WTC11 (cell line): ENCODE measurements around the gene COA1. TPM values are rescaled to one million over a fixed set of nuclear protein-coding genes. Genes with fewer than 3 reads are reported as not detected.

Experiments used
- ATAC-seq: fragments of 200-7000 bp; cut with Tn5 transposase; 2 replicates; pipeline ENCODE4 v1.10.0; 2021; ENCODE audit warnings: mild to moderate bottlenecking, moderate library complexity
- CTCF ChIA-PET: fragments of 300-600 bp; sonication (Branson Sonifier 250); formaldehyde crosslinking; loops from one replicate; lab custom pipeline; 2021; ENCODE audit warnings: antibody characterized with exemption; lab: Charles Lee
- POLR2A ChIA-PET: fragments of 350-600 bp; sonication (Branson Sonifier 250); formaldehyde crosslinking; loops from one replicate; lab custom pipeline; 2021; ENCODE audit warnings: antibody characterized with exemption; lab: Charles Lee
- DNase-seq: peaks from one replicate; pipeline ENCODE4 v3.0.0; 2021; ENCODE audit warnings: low spot score
- H3K27ac Mint-ChIP-seq: 2 replicates; pipeline ENCODE4 v1.8.0; 2021; ENCODE audit warnings: mixed read lengths
- H3K27me3 Mint-ChIP-seq: 2 replicates; pipeline ENCODE4 v1.8.0; 2021; ENCODE audit warnings: low read depth, mild to moderate bottlenecking, moderate library complexity, mixed read lengths
- H3K36me3 Mint-ChIP-seq: 2 replicates; pipeline ENCODE4 v1.8.0; 2021; ENCODE audit warnings: mixed read lengths
- H3K4me1 Mint-ChIP-seq: 2 replicates; pipeline ENCODE4 v1.8.0; 2022; ENCODE audit warnings: mixed read lengths
- H3K4me3 Mint-ChIP-seq: 2 replicates; pipeline ENCODE4 v1.8.0; 2021; ENCODE audit warnings: mild to moderate bottlenecking, moderate library complexity, mixed read lengths
- H3K9me3 Mint-ChIP-seq: 2 replicates; pipeline ENCODE4 v1.8.0; 2021; ENCODE audit warnings: mixed read lengths
- CREM ChIP-seq: sonication (generic); formaldehyde crosslinking; IDR thresholded peaks from 2 replicates; pipeline ENCODE4 v1.8.1; 2022; ENCODE audit warnings: mild to moderate bottlenecking, missing genetic modification reagents, moderate library complexity
- ESRRA ChIP-seq: sonication (generic); formaldehyde crosslinking; IDR thresholded peaks from 2 replicates; pipeline ENCODE4 v1.8.1; 2022; ENCODE audit warnings: mild to moderate bottlenecking, missing genetic modification reagents, borderline replicate concordance
- KAT7 ChIP-seq: sonication (generic); formaldehyde crosslinking; IDR thresholded peaks from 2 replicates; pipeline ENCODE4 v1.8.1; 2023; ENCODE audit warnings: missing genetic modification reagents, mild to moderate bottlenecking, borderline replicate concordance
- SMAD4 ChIP-seq: sonication (generic); formaldehyde crosslinking; IDR thresholded peaks from 2 replicates; pipeline ENCODE4 v1.8.0; 2022; ENCODE audit warnings: mild to moderate bottlenecking, missing genetic modification reagents
- SOX15 ChIP-seq: fragments of 250-450 bp; sonication (Bioruptor Pico); IDR thresholded peaks from 2 replicates; pipeline ENCODE4 v1.9.0; 2021; ENCODE audit warnings: mild to moderate bottlenecking
- SP1 ChIP-seq: sonication (generic); formaldehyde crosslinking; conservative IDR thresholded peaks from 2 replicates; pipeline ENCODE4 v1.8.1; 2022; ENCODE audit warnings: missing genetic modification reagents
- ZNF671 ChIP-seq: fragments of 250-450 bp; sonication (Bioruptor Pico); IDR thresholded peaks from 2 replicates; pipeline ENCODE4 v1.8.0; 2021; ENCODE audit warnings: mild to moderate bottlenecking
- total RNA-seq: library from RNA; stranded (reverse); gene quantifications from 3 replicates; pipeline ENCODE4 v1.2.3, GENCODE V29; 2021
- TF ChIP-seq, protein P1 (sequence below): sonication (generic); formaldehyde crosslinking; IDR thresholded peaks from 2 replicates; pipeline ENCODE4 v1.8.0; 2023; ENCODE audit warnings: mild to moderate bottlenecking, missing genetic modification reagents
- TF ChIP-seq, protein P2 (sequence below): sonication (generic); formaldehyde crosslinking; IDR thresholded peaks from 2 replicates; pipeline ENCODE4 v1.8.0; 2022; ENCODE audit warnings: mild to moderate bottlenecking, missing genetic modification reagents
- TF ChIP-seq, protein P3 (sequence below): sonication (generic); formaldehyde crosslinking; IDR thresholded peaks from 2 replicates; pipeline ENCODE4 v1.8.1; 2023; ENCODE audit warnings: mild to moderate bottlenecking, missing genetic modification reagents
- TF ChIP-seq, protein P4 (sequence below): sonication (generic); formaldehyde crosslinking; IDR thresholded peaks from 2 replicates; pipeline ENCODE4 v1.8.1; 2022; ENCODE audit warnings: missing genetic modification reagents, borderline replicate concordance
- TF ChIP-seq, protein P5 (sequence below): sonication (generic); formaldehyde crosslinking; IDR thresholded peaks from 2 replicates; pipeline ENCODE4 v1.8.1; 2023; ENCODE audit warnings: mild to moderate bottlenecking, moderate library complexity, missing genetic modification reagents
- TF ChIP-seq, protein P6 (sequence below): sonication (generic); formaldehyde crosslinking; IDR thresholded peaks from 2 replicates; pipeline ENCODE4 v1.8.0; 2023; ENCODE audit warnings: missing genetic modification reagents, mild to moderate bottlenecking, borderline replicate concordance
- TF ChIP-seq, protein P7 (sequence below): fragments of 250-450 bp; sonication (Bioruptor Pico); IDR thresholded peaks from 2 replicates; pipeline ENCODE4 v2.1.2; 2022; ENCODE audit warnings: mild to moderate bottlenecking, moderate library complexity

COA1 gene
- total RNA-seq, 1 experiment from 2014 or later: 132 TPM

DNA sequence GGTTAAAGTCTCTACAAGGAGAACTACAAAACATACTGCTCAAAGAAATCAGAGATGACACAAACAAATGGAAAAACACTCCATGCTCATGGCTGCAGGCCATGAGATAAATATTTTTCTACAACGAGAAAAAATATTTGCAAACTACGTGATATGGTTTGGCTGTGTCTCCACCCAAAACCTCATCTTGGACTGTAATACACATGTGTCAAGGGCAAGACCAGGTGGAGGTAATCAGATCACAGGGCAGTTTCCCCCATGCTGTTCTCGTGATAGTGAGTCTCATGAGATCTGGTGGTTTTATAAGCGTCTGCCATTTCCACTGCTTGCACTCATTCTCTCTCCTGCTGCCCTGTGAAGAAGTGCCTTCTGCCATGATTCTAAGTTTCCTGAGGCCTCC is 57.8 kb downstream of the COA1 start (continued):
- TF ChIP-seq, protein P1, sequence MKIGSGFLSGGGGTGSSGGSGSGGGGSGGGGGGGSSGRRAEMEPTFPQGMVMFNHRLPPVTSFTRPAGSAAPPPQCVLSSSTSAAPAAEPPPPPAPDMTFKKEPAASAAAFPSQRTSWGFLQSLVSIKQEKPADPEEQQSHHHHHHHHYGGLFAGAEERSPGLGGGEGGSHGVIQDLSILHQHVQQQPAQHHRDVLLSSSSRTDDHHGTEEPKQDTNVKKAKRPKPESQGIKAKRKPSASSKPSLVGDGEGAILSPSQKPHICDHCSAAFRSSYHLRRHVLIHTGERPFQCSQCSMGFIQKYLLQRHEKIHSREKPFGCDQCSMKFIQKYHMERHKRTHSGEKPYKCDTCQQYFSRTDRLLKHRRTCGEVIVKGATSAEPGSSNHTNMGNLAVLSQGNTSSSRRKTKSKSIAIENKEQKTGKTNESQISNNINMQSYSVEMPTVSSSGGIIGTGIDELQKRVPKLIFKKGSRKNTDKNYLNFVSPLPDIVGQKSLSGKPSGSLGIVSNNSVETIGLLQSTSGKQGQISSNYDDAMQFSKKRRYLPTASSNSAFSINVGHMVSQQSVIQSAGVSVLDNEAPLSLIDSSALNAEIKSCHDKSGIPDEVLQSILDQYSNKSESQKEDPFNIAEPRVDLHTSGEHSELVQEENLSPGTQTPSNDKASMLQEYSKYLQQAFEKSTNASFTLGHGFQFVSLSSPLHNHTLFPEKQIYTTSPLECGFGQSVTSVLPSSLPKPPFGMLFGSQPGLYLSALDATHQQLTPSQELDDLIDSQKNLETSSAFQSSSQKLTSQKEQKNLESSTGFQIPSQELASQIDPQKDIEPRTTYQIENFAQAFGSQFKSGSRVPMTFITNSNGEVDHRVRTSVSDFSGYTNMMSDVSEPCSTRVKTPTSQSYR: no peak
- TF ChIP-seq SOX15 (CRISPR knock-in tag): no peak

DNA sequence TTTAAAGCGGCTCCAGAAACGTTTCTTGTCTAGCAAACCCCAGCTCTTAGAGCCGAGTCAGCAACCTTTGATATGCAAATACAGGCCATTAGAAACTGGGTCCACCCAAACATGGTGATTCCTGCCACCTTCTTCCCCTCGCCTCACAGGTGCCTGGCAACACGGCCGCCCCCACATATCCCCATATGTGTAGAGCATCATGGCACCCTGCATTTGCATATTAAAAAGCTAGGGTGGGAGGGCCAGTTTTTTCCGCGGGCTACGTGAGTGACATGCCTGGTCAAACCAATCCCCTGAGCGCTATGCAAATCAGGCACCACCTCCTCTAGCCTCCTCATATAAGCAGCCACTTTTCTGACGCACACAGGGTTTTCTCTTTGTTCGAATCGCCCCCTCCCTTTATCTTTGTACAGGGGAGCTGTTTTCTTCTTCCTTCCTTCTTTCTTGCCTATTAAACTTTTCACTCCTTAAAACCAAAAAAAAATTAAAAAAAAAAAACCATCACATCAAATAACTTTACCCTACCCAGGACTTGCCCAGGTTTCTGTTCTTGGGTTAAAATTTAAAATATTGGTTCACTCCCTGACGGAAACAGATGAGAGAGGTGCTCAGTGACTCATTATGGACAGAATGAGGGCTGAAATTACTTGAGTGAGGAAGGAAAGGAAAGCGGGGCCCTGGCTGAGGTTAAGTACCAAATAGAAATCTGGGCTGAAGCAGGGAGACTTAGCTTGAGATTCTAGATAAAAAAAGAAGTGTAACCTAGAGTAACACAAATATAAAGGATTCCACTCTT is 59.8 kb downstream of the COA1 start:
- H3K9me3 Mint-ChIP-seq: peaks cover 49% of the 10 kb centered on the region
- POLR2A ChIA-PET: interaction anchor here (0.6 to 1.8 kb wide), 2 partner anchors 21 to 86 kb away, joined by 5 to 7 read pairs; partner anchors contain the start of gene STK17A
- ATAC-seq (peak; percentile 98), DNase-seq (peak; percentile 85)
- CTCF ChIA-PET: interaction anchor here (0.7 to 3.3 kb wide), 6 partner anchors 9 to 169 kb away, joined by 3 to 48 read pairs (median 4); partner anchors contain the start of gene STK17A
- TF ChIP-seq SP1 (CRISPR knock-in tag) (0 out of 2 replicates have a peak, but pooled peaks have one; percentile 28), SMAD4 (CRISPR knock-in tag) (no peak)
- TF ChIP-seq, protein P2, sequence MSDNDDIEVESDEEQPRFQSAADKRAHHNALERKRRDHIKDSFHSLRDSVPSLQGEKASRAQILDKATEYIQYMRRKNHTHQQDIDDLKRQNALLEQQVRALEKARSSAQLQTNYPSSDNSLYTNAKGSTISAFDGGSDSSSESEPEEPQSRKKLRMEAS: no peak
- H3K27ac Mint-ChIP-seq: peak overlapping the region; percentile 97
- peak overlapping the region; percentile 56 for H3K4me3 Mint-ChIP-seq
- H3K36me3 Mint-ChIP-seq: peaks cover 58% of the 10 kb centered on the region
- H3K27me3 Mint-ChIP-seq: no peaks in the 10 kb centered on the region
- peaks cover 54% of the 10 kb centered on the region for H3K4me1 Mint-ChIP-seq

DNA sequence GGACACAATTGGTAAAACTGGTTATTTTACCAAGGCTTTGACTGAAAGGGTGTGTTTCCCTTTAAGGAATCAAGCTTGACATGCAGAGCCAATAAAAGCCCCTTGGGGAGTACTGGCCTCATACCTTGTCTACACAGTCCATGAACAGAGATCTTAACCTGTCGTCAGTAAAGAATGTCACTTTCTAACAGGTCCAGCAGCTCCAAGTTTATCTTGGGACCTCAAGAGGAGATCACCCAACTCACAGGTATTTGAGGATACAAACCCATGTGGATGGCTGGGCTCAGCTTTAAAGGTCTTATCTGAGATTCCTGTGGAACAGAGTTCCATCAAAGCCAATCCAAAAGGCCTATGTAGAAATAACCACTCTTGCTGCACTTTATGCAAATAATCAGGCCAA is 61.3 kb downstream of the COA1 start:
- H3K36me3 Mint-ChIP-seq: peaks cover 52% of the 10 kb centered on the region
- CTCF ChIA-PET: interaction anchor here (3.3 kb wide), 1 partner anchor 85 kb away, joined by 48 read pairs; the partner anchor contains the start of gene STK17A
- H3K27me3 Mint-ChIP-seq: no peaks in the 10 kb centered on the region

DNA sequence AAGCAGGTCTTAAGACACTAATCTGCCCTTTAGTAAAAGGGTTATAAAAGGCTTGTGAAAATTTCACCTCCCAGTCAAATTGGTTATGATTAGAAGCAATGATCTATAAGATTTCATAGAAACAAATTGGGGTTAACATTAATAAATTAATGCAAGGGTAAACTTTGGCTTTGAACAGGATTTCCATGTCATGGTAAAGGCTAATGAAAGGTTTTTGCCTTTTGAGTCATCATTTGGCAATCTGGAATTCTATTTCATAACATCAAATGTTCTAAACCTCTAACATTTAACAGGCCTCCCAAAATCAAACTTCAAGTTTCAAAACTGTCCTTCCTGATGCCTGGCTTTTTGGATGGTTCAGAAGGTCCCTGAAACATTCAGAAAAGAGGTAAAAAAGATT is 62.4 kb downstream of the COA1 start:
- ChIA-PET POLR2A (no interaction called here), CTCF (interaction anchor here (3.3 kb wide), 1 partner anchor 84 kb away, joined by 48 read pairs; the partner anchor contains the start of gene STK17A)
- no peaks in the 10 kb centered on the region for H3K27me3 Mint-ChIP-seq
- H3K4me3 Mint-ChIP-seq: no peak overlapping the region
- peaks cover 27% of the 10 kb centered on the region for H3K9me3 Mint-ChIP-seq
- H3K4me1 Mint-ChIP-seq: peaks cover 51% of the 10 kb centered on the region
- H3K36me3 Mint-ChIP-seq: peaks cover 48% of the 10 kb centered on the region
- no peak overlapping the region for H3K27ac Mint-ChIP-seq
- no peak for ATAC-seq
- no peak for DNase-seq
- TF ChIP-seq KAT7 (no peak), ESRRA (CRISPR knock-in tag) (no peak)
- TF ChIP-seq, protein P3, sequence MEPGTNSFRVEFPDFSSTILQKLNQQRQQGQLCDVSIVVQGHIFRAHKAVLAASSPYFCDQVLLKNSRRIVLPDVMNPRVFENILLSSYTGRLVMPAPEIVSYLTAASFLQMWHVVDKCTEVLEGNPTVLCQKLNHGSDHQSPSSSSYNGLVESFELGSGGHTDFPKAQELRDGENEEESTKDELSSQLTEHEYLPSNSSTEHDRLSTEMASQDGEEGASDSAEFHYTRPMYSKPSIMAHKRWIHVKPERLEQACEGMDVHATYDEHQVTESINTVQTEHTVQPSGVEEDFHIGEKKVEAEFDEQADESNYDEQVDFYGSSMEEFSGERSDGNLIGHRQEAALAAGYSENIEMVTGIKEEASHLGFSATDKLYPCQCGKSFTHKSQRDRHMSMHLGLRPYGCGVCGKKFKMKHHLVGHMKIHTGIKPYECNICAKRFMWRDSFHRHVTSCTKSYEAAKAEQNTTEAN (CRISPR knock-in tag): no peak
- TF ChIP-seq, protein P4, sequence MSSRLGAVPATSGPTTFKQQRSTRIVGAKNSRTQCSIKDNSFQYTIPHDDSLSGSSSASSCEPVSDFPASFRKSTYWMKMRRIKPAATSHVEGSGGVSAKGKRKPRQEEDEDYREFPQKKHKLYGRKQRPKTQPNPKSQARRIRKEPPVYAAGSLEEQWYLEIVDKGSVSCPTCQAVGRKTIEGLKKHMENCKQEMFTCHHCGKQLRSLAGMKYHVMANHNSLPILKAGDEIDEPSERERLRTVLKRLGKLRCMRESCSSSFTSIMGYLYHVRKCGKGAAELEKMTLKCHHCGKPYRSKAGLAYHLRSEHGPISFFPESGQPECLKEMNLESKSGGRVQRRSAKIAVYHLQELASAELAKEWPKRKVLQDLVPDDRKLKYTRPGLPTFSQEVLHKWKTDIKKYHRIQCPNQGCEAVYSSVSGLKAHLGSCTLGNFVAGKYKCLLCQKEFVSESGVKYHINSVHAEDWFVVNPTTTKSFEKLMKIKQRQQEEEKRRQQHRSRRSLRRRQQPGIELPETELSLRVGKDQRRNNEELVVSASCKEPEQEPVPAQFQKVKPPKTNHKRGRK (CRISPR knock-in tag): no peak
- TF ChIP-seq, protein P5, sequence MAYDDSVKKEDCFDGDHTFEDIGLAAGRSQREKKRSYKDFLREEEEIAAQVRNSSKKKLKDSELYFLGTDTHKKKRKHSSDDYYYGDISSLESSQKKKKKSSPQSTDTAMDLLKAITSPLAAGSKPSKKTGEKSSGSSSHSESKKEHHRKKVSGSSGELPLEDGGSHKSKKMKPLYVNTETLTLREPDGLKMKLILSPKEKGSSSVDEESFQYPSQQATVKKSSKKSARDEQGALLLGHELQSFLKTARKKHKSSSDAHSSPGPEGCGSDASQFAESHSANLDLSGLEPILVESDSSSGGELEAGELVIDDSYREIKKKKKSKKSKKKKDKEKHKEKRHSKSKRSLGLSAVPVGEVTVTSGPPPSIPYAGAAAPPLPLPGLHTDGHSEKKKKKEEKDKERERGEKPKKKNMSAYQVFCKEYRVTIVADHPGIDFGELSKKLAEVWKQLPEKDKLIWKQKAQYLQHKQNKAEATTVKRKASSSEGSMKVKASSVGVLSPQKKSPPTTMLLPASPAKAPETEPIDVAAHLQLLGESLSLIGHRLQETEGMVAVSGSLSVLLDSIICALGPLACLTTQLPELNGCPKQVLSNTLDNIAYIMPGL (CRISPR knock-in tag): no peak
- TF ChIP-seq, protein P6, sequence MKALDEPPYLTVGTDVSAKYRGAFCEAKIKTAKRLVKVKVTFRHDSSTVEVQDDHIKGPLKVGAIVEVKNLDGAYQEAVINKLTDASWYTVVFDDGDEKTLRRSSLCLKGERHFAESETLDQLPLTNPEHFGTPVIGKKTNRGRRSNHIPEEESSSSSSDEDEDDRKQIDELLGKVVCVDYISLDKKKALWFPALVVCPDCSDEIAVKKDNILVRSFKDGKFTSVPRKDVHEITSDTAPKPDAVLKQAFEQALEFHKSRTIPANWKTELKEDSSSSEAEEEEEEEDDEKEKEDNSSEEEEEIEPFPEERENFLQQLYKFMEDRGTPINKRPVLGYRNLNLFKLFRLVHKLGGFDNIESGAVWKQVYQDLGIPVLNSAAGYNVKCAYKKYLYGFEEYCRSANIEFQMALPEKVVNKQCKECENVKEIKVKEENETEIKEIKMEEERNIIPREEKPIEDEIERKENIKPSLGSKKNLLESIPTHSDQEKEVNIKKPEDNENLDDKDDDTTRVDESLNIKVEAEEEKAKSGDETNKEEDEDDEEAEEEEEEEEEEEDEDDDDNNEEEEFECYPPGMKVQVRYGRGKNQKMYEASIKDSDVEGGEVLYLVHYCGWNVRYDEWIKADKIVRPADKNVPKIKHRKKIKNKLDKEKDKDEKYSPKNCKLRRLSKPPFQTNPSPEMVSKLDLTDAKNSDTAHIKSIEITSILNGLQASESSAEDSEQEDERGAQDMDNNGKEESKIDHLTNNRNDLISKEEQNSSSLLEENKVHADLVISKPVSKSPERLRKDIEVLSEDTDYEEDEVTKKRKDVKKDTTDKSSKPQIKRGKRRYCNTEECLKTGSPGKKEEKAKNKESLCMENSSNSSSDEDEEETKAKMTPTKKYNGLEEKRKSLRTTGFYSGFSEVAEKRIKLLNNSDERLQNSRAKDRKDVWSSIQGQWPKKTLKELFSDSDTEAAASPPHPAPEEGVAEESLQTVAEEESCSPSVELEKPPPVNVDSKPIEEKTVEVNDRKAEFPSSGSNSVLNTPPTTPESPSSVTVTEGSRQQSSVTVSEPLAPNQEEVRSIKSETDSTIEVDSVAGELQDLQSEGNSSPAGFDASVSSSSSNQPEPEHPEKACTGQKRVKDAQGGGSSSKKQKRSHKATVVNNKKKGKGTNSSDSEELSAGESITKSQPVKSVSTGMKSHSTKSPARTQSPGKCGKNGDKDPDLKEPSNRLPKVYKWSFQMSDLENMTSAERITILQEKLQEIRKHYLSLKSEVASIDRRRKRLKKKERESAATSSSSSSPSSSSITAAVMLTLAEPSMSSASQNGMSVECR (CRISPR knock-in tag): no peak

More for the DNA sequence above, 61.3 kb downstream of the COA1 start:
- peaks cover 54% of the 10 kb centered on the region for H3K4me1 Mint-ChIP-seq
- POLR2A ChIA-PET: no interaction called here
- H3K27ac Mint-ChIP-seq: peak overlapping the region; percentile 53
- ATAC-seq (no peak), DNase-seq (no peak)
- H3K4me3 Mint-ChIP-seq: no peak overlapping the region
- peaks cover 36% of the 10 kb centered on the region for H3K9me3 Mint-ChIP-seq
- no peak for TF ChIP-seq SP1 (CRISPR knock-in tag)
- TF ChIP-seq, protein P7, sequence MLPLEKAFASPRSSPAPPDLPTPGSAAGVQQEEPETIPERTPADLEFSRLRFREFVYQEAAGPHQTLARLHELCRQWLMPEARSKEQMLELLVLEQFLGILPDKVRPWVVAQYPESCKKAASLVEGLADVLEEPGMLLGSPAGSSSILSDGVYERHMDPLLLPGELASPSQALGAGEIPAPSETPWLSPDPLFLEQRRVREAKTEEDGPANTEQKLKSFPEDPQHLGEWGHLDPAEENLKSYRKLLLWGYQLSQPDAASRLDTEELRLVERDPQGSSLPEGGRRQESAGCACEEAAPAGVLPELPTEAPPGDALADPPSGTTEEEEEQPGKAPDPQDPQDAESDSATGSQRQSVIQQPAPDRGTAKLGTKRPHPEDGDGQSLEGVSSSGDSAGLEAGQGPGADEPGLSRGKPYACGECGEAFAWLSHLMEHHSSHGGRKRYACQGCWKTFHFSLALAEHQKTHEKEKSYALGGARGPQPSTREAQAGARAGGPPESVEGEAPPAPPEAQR (CRISPR knock-in tag): no peak
- TF ChIP-seq ZNF671: no peak
- TF ChIP-seq CREM (CRISPR knock-in tag): no peak
